SKM-1 treated with dmso at 0.1 percent for 144 hours (cell line): Measurements from ENCODE around the gene AQP12B.
A peak's percentile ranks its signal among the peaks of the same experiment; 100 is the strongest.

Experiments
- DNase-seq: peaks from one replicate; lab custom pipeline; 2025; ENCODE audit not compliant: unreplicated experiment; lab: John Stamatoyannopoulos, UW

Gene AQP12B

DNA sequence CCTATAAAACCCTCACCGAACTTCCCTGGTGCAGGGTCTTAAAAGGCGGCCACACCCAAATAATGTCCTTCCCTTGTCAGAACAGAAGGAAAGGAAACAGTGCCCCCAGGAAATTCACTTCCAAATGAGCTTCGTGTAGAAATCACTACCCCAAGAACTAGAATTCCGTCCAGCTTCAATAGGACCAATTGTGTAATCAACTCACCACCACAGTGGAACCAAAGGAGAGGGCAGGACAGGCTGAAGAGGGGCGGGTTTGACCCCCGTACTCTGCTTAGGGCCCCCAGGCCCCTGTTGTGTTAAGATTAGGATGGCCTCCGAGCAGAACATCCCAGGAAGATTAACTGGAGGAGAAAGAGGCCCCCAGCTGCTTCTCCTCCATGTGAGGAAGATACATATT lies 33.4 kb downstream of the AQP12B start:
- no peak for DNase-seq

GRCh38 chr2:240648650-240649275 lies 33.9 kb downstream of the AQP12B start:
- no peak for DNase-seq

GRCh38 chr2:240648155-240648649 lies 34.5 kb downstream of the AQP12B start:
- DNase-seq, result no peak

DNA sequence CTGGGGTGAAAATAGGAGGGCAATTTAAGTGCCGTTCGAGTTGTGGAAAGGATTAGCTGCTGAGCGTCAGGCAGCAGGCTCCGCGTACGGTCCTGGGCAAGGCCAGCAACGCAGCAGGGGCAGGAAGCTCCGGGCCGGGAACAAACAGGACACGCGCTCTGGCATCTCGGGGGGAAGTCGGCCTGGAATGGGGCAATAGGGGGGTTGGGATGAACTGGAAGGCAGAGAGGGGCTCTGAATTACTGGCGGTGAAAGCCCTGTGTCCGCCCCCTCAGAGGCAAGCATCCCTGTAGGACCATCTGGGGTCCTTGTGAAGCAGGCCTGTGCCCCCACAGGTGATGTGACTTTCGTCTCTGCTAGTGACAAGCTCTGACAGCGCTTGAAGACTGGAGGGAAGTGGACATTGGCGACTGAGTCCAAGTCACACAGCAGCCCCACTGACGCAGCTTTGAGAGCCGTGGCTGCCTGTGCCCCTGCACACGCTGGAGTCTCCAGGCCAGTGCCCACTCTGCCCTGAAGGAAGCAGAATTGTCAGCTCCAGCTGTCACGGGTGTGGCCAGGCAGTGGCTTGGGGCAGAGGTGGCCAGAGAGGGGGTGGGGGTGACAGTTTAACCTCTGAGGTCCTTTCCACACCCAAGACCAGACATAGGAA lies 35.1 kb downstream of the AQP12B start:
- no peak for DNase-seq

DNA sequence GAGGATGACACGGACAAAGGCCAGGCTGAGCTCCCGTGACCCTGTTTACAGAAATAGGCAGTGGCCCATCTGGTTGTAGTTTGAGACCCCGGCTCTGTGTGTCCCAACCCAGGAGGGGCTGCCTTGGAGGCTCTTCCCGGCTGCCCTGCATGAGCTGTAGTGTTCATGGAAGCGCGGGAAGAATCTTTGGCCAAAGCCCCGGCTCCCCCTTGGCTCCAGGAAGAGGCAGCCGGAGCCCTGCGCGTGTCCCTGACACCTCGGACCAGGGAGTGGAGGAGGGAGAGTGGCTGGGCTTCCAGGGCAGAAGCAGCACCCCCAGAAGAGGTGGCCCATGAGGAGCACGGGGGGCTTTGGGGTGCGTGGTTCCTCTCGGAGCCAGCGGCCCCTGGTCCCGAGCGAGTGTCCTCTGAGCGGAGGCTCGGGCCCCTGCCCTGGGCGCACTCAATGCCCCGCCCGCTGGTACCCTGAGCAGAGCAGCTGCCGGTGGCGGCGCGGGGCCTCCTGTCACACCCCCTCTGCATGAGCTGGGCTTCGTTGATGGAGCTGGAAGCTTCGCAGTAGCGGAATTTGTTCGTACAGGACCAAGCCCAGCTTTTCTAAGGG lies 35.7 kb downstream of the AQP12B start:
- DNase-seq, result no peak

GRCh38 chr2:240646176-240646899 lies 36.3 kb downstream of the AQP12B start:
- peak; percentile 23 for DNase-seq

DNA sequence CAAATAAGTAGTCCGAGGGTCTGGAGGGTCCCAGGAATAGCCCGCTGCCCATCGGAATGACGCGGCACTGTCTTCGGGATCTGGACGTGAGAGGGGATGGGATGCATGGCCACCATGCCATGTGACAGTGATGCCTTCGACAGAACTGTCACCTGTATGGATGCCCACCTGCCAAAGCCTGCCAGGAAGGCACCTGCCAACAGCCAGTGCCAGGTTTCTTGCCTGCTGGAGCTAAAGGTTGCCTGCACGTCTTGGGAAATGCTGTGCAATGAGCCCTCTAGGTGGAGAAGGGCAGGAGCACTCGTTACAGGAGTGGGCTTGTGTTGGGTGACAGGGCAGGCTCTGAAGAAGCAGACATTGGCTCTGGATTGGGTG lies 36.9 kb downstream of the AQP12B start:
- DNase-seq, result no peak

DNA sequence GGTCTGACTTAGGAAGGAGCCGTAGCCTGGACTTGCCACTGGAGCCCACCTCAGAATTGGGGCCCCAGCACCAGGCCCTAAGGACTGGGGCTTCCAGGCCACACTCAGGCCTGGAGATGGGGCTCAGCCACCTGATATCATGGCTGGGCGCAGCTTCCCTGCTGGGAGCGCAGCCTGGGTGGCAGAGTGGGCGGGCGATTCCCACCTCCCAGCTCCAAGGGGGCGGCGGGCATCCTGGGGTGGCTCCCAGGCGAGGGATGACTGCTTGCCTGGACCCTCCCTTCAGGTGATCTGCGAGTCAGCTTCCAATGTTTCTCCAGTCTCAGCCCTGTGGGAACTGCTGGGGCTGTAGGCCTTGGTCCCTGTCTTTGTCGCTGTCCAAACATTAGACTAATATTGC lies 37.3 kb downstream of the AQP12B start:
- DNase-seq, result no peak

GRCh38 chr2:240644859-240645301 lies 37.8 kb downstream of the AQP12B start:
- no peak for DNase-seq

DNA sequence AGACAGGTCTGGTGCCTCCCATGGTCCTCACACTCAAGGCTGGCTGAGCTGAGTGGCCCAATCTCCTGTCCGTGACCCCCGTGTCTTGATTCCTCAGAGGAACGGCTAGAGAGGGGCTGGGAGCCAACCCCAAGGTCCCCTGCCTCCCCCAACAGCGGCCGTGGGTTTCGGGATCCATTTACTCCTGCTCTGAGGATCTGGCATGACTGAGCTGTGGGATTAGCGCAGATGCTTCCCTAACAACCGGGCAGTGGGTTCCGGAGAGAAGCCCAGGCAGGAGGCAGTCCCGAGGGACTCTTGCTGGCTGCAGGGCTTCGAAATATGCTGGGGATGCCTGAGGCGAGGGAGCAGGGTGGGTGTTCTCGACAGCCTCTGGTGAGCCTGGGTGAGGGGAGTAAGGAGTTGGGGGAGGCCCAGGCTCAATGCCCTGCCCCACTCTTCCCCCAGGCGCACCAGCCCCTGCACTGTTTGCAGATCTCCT lies 38.5 kb downstream of the AQP12B start:
- no peak for DNase-seq

DNA sequence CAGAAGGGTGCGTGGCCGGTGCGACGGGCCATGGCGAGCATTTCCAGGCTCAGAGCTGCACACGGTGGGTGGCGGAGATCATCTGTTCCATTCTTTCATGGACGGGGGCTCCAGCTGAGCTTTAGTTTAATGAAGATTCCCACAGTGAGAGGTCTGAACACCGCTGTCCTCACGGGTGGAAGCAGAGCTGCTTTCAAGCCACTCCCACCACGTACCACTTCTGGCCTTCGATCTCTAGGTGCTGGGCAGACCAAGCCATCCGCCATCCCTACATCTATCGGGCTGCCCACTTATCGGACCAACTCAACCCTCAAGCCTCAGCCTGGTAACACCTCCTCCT lies 38.9 kb downstream of the AQP12B start:
- no peak for DNase-seq

- DNase-seq, result no peak
Observed at GRCh38 chr2:240643093-240643810, 39.4 kb downstream of the AQP12B start.

- no peak for DNase-seq
Observed at GRCh38 chr2:240642806-240643092, 39.9 kb downstream of the AQP12B start.

DNA sequence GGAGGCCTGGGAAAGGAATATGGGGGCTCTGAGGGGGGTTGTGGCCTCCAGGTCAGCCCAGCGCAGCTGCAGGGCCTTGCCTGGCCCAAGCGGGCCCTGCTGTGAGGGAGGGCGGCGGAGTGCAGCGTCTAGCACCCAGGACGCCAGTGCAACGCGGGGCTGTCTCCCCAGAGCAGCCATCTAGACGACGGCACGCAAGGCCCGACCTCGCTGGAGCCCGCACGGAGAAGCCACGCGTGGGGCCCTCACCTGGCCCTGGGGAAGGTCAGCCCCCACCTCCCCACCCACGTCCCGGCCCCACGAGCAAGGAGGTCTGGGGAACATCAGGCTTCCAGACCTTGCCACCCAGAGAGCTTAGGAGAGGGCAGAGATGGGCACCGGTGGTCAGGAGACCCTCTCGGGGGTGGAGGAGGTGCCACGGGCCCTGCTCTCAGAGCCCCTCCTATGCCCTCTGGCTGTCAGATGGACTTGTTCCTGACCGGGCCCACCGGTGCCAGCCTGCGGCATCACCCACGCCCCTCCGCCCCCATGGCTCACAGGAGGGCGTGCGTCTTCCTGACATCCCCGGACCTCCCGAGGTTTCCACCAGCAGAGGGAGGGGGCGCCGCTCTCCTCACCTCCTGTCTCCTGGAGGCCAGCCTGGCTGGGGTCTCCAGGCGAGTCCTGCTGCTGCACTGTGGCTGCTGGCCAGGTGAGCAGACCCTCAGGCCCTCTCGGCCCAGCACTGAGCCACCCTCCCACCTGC lies 40.5 kb downstream of the AQP12B start:
- no peak for DNase-seq

DNA sequence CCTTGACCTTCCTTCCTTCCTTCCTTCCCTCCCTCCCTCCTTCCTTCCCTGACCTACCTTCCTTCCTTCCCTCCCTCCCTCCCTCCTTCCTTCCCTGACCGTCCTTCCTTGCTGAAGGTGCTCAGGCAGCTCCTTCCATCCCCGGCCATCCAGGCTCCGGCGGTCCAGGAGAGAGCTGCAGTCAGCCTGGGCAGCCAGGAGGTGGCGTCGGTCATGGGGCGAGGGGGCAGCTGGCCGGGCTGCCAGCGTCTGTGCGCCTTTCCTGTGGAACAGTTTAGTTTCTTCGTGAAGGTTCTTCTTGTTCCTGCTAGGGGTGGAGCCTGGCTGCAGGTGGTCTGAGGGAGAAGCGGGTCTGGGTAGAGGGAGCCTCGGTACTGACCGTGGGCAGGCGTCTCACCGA lies 41.7 kb downstream of the AQP12B start:
- DNase-seq, result peak; percentile 39

DNA sequence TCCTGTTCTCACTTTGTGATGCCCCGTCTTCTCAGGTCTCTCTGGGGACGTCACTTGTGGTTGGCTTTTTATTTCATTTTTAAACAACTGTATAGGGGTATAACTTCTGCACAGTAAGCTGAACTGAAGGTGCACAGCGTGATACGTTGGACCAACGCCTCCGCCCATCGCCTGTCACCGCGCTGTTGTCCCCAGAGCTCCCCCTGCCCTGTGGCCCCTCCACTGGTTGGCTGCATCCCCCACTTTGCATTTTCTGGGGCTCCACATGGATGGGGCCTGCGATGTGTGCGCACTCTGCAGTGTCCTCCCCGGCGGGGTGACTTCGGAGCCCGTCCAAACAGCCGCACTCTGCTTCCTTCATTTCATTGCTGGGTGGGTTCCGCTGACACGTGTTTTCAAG lies 43.1 kb downstream of the AQP12B start:
- no peak for DNase-seq

DNA sequence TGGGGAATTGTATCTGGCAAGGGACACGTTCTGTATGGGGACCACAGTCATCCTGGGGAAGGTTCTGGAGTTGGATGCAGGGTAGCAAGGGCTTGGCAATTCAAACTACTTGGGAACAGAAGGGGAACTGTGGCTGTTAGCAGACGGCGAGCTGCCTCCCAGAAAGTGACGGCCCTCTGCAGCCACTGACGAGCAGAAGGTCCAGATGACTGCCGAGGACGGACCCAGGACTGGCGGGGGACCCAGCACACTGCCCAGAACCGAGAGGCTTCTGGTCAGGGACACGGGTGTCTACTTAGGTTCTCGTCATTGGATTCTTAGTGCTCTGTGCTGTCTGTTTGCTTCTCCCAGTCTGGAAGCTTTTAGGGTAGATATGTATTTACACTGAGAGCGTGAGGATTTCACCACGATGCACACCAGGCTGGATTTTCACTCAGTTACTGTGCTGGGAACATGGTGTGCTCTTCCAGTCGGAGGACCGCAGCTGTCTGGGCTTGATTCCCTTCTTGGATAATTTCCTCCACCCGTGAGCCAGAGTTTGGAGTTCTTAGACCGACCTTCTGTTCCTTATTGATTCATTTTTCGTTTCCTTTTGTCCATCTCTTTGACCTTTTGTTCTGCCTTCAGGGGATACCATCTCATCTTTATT lies 44.0 kb downstream of the AQP12B start:
- DNase-seq, result no peak

- DNase-seq, result no peak
Observed at GRCh38 chr2:240637901-240638345, 44.8 kb downstream of the AQP12B start.

GRCh38 chr2:240637116-240637900 lies 45.4 kb downstream of the AQP12B start:
- no peak for DNase-seq
